Central memory CD8-positive, alpha-beta T cell (primary cell): ENCODE results near the gene DPP6.

Experiments
- ATAC-seq: fragments of 150-1000 bp; cut with Tn5 transposase; replicated peaks from 2 replicates; pipeline ENCODE4 v1.10.0; 2022; ENCODE audit warnings: mild to moderate bottlenecking, moderate FRiP score, moderate number of reproducible peaks; ENCODE audit not compliant: poor library complexity, severe bottlenecking; ENCODE audit errors: extremely low read depth
- DNase-seq, 2 donors: peaks; one replicate each; pipeline ENCODE4 v3.0.0; 2021; ENCODE audit warnings: low spot score in 2 of 2
- H3K27ac Mint-ChIP-seq: one replicate; pipeline ENCODE4 v1.8.0; 2022; ENCODE audit warnings: low read depth, mild to moderate bottlenecking, moderate library complexity, mixed read lengths
- H3K27me3 Mint-ChIP-seq: one replicate; pipeline ENCODE4 v1.8.0; 2022; ENCODE audit warnings: mixed read lengths
- H3K36me3 Mint-ChIP-seq: one replicate; pipeline ENCODE4 v1.8.0; 2022; ENCODE audit warnings: mild to moderate bottlenecking, moderate library complexity, mixed read lengths; ENCODE audit not compliant: insufficient read depth
- H3K4me1 Mint-ChIP-seq: one replicate; pipeline ENCODE4 v1.8.0; 2022; ENCODE audit warnings: mixed read lengths
- H3K4me3 Mint-ChIP-seq: one replicate; pipeline ENCODE4 v1.8.0; 2022; ENCODE audit warnings: mild to moderate bottlenecking, moderate library complexity, mixed read lengths
- H3K9me3 Mint-ChIP-seq: one replicate; pipeline ENCODE4 v1.8.0; 2022; ENCODE audit warnings: mixed read lengths

DPP6 gene

DNA sequence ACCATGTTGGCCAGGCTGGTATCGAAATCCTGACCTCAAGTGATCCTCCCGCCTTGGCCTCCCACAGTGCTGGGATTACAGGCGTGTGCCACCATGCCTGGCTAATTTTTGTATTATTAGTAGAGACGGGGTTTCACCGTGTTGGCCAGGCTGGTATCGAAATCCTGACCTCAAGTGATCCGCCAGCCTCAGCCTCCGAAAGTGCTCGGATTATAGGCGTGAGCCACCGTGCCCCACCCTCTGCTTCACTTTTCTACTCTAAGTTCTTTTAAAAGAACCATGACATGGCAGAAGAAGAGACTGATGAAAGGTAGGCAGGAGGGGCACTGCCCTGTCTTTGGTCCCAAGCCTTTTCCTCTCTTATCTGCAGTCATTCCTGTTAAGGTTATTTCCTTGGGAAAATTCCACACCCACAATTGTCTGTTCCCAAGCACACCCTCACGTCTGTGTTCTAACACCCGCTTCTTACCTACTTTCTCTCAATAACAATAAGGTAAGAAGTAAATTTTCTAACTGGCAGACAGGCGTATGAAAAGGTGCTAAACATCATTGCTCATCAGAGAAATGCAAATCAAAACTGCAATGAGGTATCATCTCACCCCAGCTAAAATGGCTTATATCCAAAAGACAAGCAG is 291.7 kb downstream of the DPP6 start:
- Mint-ChIP-seq H3K4me1 (no peaks in the 10 kb centered on the region), H3K27ac (no peak overlapping the region), H3K9me3 (peaks cover 9% of the 10 kb centered on the region), H3K36me3 (no peaks in the 10 kb centered on the region), H3K27me3 (no peaks in the 10 kb centered on the region), H3K4me3 (no peak overlapping the region)
- DNase-seq (no peak), ATAC-seq (no peak)

DNA sequence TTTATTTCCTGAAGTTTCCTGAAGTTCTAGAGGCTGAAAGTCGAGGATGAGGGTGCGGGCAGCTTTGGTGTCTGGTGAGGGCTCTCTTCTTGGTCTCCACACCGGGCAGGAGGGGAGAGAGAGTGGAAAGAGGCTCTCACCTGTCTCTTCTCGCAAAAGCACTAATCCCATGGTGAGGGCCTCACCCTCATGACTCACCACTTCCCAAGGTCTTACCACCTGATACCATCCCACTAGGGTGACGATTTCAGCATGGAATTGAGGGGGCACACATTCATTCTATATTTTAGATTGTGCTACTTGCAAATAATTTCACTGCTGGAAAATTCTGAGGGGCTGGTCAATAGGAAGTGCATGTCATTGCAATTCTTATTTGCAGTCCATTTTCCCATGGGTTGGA is 292.9 kb downstream of the DPP6 start:
- no peaks in the 10 kb centered on the region for H3K4me1 Mint-ChIP-seq
- DNase-seq = no peak
- no peak overlapping the region for H3K4me3 Mint-ChIP-seq
- H3K36me3 Mint-ChIP-seq = no peaks in the 10 kb centered on the region
- H3K9me3 Mint-ChIP-seq = peaks cover 9% of the 10 kb centered on the region
- H3K27ac Mint-ChIP-seq = no peak overlapping the region
- H3K27me3 Mint-ChIP-seq = no peaks in the 10 kb centered on the region
- no peak for ATAC-seq

DNA sequence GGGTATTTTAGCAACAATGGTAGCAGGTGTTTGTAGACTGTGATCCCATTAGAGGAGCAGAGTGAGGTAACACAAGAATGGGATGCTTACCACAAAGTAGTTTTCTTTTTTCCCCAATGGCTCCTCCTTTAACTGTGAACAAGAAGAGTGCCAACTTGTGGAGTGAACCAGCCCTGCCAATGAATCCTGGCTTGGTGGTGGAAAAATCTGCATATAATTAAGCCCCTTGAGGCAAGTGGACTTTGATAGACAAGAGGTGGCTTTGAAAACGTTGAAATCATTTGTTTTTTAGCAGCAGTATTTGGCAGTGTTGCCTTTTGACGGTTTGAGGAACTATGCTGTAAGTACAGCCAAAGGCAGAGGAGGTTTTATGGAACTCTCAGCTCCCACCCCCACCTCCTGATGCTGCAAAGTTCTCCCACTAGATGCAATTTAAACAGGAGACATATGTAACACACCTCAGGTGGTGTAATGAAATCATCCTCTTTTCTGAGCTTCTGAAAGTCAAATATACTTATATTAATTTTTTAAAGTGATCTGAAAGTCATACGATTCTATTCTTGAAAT is 295.6 kb downstream of the DPP6 start:
- no peak overlapping the region for H3K27ac Mint-ChIP-seq
- no peak for ATAC-seq
- H3K4me1 Mint-ChIP-seq = no peaks in the 10 kb centered on the region
- DNase-seq = no peak
- H3K36me3 Mint-ChIP-seq = no peaks in the 10 kb centered on the region
- peaks cover 17% of the 10 kb centered on the region for H3K9me3 Mint-ChIP-seq
- H3K27me3 Mint-ChIP-seq = no peaks in the 10 kb centered on the region
- H3K4me3 Mint-ChIP-seq = no peak overlapping the region

DNA sequence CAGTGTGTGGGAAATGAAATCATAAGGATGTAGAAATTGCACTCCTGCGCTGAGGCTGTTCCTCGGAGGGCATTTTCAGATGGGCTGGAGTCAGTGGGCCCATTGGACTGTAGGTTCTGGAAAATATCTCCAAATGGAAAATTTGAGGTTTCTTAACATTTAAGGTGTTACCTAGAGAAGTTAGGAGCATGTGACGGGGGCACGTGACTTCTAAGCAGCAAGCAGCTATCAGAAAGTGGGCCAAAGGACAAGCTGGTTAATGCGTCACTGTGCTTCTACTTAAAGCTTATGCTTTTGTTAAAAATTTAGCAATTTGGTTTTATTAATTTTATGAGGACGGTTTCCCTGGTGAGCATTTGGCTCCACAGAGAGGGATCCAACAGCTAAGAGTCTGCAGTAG is 298.7 kb downstream of the DPP6 start:
- Mint-ChIP-seq H3K27ac (no peak overlapping the region), H3K27me3 (no peaks in the 10 kb centered on the region), H3K4me1 (no peaks in the 10 kb centered on the region), H3K36me3 (peaks cover 2% of the 10 kb centered on the region), H3K4me3 (no peak overlapping the region), H3K9me3 (peaks cover 11% of the 10 kb centered on the region)
- no peak for ATAC-seq
- DNase-seq = no peak

DNA sequence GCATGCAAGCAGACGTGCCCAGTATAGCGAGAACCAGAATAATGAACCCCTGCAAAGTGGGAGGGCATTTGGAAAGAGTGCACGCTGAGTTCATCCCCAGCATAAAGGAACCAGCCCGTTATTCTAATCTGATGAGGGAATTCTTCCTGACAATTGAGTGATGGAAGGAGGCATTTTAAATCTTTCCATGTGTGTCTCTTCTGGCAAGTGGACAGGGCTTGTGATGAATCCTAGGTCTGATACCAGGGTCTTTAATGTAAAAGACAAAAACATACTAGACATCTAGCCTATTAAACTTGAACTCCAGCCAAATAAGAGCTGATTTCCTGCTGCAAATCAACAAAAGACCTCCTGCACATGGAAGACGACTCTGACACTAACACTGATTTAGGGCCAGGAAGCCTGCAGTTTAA is 301.2 kb downstream of the DPP6 start:
- ATAC-seq = no peak
- Mint-ChIP-seq H3K36me3 (peaks cover 2% of the 10 kb centered on the region), H3K4me3 (no peak overlapping the region), H3K27me3 (no peaks in the 10 kb centered on the region), H3K27ac (no peak overlapping the region), H3K9me3 (peaks cover 15% of the 10 kb centered on the region), H3K4me1 (no peaks in the 10 kb centered on the region)
- no peak for DNase-seq

DNA sequence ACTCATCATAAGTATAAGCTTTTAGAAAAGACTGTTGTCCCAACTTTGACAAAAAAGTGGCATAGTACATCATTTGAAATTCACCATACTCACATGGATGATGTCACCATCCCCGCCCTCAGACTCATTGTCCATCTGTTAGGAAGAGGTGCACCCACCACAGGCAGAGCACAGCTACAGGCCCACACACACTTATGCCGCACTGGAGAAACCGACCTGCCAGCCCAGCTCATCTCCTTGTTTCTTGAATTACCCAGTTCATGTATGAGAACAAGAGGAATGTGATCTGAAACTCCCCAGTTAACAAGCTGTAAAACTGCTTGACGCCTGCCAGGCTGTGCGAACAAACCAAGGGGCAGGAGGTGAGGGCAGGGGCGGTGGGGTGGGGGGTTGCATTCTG is 312.0 kb downstream of the DPP6 start:
- ATAC-seq (no peak), DNase-seq (no peak)
- no peak overlapping the region for H3K27ac Mint-ChIP-seq
- no peaks in the 10 kb centered on the region for H3K27me3 Mint-ChIP-seq
- H3K9me3 Mint-ChIP-seq = peaks cover 14% of the 10 kb centered on the region
- no peaks in the 10 kb centered on the region for H3K4me1 Mint-ChIP-seq
- no peak overlapping the region for H3K4me3 Mint-ChIP-seq
- no peaks in the 10 kb centered on the region for H3K36me3 Mint-ChIP-seq

DNA sequence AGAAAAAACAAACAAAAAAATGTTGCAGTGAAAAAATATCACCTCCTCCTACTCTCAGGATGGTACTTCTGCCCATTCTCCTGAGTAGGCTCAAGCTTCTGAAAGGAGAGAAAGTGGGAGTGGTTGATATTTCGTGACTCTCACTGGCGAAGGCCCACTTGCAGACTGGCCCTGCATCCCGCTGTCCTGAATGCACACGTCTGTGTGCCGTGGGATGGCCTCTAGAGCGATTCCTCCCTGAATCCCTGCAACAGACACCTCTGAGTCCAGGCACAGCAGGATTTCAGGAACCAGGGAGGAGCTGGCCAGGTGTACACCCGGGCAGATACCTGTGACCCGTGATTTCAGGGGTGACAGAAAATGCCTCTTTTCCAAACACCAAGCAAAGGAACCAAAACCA is 319.2 kb downstream of the DPP6 start:
- ATAC-seq = no peak
- H3K36me3 Mint-ChIP-seq = no peaks in the 10 kb centered on the region

DNA sequence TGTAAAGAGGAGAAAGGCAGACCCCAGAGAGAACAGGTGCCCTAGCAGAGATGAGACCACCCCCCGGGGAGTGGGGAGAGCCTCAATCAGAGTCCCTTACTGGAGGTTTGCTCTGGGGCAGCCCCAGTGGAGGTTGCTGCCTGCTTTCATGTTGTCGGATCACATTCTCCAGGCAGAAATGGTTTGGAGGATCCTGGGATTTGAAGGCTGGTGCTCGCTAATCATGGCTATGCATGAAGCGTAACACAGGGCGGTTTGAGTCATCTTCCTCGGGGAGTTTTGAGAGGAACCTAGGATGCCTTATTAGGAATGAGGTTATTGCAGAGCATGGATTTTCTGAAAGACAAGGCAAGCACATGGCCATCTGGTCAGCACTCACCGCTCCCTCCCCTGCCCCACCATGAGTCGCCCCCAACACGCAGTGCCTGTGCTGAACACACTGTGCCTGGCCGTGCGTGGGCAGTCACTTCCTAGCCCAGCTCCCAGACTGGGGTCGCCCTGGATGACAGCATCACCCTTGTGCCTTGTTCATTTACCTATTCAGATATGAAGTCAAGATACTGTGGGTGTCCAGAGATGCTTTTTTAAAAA is 319.9 kb downstream of the DPP6 start:
- H3K9me3 Mint-ChIP-seq = peaks cover 7% of the 10 kb centered on the region
- ATAC-seq (no peak), DNase-seq (no peak)
- H3K27ac Mint-ChIP-seq = no peak overlapping the region
- H3K4me1 Mint-ChIP-seq = no peaks in the 10 kb centered on the region
- no peaks in the 10 kb centered on the region for H3K27me3 Mint-ChIP-seq
- no peaks in the 10 kb centered on the region for H3K36me3 Mint-ChIP-seq
- no peak overlapping the region for H3K4me3 Mint-ChIP-seq

More for the DNA sequence above, 319.2 kb downstream of the DPP6 start:
- Mint-ChIP-seq H3K27ac (no peak overlapping the region), H3K27me3 (no peaks in the 10 kb centered on the region), H3K4me3 (no peak overlapping the region), H3K9me3 (peaks cover 10% of the 10 kb centered on the region), H3K4me1 (no peaks in the 10 kb centered on the region)
- DNase-seq = no peak

DNA sequence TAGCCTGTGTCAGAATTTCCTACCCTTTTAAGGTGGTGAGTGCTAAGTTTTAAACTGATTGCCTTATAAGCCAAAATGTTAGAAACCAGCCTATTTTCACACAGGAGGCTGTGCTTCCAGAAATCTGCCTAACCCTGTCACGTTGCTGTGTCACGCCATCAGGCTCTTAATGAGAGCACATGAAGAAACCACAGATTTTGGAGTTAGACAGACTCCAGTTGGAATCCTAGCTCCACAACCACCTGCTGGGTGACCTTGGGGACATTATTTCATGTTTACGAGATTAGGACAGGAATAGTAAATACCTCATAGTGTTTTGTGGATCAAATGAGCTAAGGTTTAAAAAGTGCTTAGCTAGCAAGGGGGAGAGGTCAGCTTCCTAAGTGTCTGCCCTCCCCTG is 321.8 kb downstream of the DPP6 start:
- Mint-ChIP-seq H3K4me1 (no peaks in the 10 kb centered on the region), H3K9me3 (peaks cover 7% of the 10 kb centered on the region), H3K4me3 (no peak overlapping the region), H3K27me3 (no peaks in the 10 kb centered on the region), H3K36me3 (no peaks in the 10 kb centered on the region), H3K27ac (no peak overlapping the region)
- DNase-seq (no peak), ATAC-seq (no peak)

DNA sequence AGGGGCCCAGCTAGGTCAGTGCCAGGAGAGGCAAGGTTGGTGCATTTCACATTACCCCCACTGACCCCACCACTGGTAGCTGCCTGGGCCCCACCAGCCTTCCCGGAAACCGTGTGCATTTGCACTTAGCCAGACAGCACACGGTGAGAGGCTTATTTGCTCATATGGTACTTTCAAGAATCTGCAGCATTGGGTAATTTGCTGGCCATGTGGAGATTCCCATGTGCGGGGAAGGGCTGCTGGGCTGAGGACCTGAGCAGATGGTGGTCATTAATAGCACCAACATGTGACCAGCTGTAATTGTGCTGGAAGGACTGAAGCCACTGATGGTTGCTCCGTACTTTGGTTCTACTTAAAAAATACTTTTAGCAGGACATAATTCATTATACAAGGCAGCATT is 323.8 kb downstream of the DPP6 start:
- Mint-ChIP-seq H3K27ac (no peak overlapping the region), H3K27me3 (no peaks in the 10 kb centered on the region), H3K4me3 (no peak overlapping the region), H3K9me3 (peaks cover 7% of the 10 kb centered on the region), H3K36me3 (no peaks in the 10 kb centered on the region), H3K4me1 (no peaks in the 10 kb centered on the region)
- ATAC-seq = no peak
- DNase-seq = no peak

DNA sequence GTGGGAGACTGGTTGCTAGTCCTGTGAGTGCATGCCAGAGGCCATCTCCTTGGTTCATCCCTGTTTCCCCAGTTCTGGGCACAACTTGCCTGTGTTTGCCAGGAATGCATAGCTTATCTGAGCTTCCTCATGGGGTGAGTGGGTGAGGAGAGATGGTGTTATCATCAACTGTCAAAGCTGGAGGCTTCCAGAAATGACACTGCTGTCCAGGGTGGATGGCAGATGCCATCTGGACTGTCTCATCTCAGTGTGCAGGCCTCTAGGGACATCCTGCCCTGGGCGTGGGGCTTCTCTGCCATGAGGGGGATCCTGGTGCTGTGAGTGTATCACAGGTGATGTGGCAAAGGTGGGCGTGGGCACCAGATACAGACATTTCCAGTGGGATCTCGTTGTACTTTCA is 328.6 kb downstream of the DPP6 start:
- H3K9me3 Mint-ChIP-seq = peaks cover 6% of the 10 kb centered on the region
- ATAC-seq = no peak
- no peaks in the 10 kb centered on the region for H3K4me1 Mint-ChIP-seq
- H3K4me3 Mint-ChIP-seq = no peak overlapping the region
- DNase-seq = no peak
- H3K27me3 Mint-ChIP-seq = no peaks in the 10 kb centered on the region
- H3K27ac Mint-ChIP-seq = no peak overlapping the region
- no peaks in the 10 kb centered on the region for H3K36me3 Mint-ChIP-seq

DNA sequence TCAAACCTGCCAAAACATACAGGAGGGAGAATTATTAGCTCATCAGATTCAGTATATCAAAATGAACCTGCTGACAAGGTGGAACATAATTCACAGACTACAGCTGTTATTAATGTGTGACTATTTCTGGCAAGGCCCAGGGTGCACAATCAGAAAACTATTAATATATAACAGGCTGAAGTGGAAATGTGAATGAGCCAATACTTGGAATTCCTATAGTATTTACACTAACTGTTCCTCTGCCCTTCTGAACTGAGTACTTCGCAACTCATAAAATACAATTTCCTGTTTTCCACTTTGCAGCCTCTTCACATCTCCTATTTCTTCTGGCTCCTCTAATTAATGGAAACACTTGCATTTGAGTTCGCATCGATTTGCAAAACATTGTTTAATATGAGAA is 330.8 kb downstream of the DPP6 start:
- H3K4me1 Mint-ChIP-seq = no peaks in the 10 kb centered on the region
- no peaks in the 10 kb centered on the region for H3K36me3 Mint-ChIP-seq
- no peaks in the 10 kb centered on the region for H3K27me3 Mint-ChIP-seq
- peaks cover 18% of the 10 kb centered on the region for H3K9me3 Mint-ChIP-seq
- H3K4me3 Mint-ChIP-seq = no peak overlapping the region
- ATAC-seq (no peak), DNase-seq (no peak)
- H3K27ac Mint-ChIP-seq = no peak overlapping the region

DNA sequence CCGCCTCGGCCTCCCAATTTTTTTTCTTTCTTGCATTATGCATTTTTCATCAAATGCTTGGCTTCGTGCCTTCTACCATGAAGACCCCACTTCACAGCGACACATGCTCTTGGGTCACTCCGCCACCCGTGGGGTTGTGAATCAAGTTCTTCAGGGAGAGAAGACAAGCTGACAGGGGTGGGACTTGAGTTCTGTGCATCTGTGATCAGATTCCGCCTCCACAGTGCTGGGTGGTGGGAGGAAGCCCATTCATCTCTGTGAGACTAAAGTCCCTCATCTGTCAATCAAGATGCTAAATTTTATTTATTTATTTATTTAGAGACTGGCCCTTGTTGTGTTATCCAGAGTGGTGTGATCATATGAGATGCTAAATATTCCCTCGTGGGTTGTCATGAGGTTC is 333.0 kb downstream of the DPP6 start:
- no peaks in the 10 kb centered on the region for H3K4me1 Mint-ChIP-seq
- H3K27ac Mint-ChIP-seq = no peak overlapping the region
- peaks cover 18% of the 10 kb centered on the region for H3K9me3 Mint-ChIP-seq
- no peak overlapping the region for H3K4me3 Mint-ChIP-seq
- DNase-seq (no peak), ATAC-seq (no peak)
- no peaks in the 10 kb centered on the region for H3K36me3 Mint-ChIP-seq
- no peaks in the 10 kb centered on the region for H3K27me3 Mint-ChIP-seq
